ENCODE data around the gene LMAN1L.

The LMAN1L gene

DNA sequence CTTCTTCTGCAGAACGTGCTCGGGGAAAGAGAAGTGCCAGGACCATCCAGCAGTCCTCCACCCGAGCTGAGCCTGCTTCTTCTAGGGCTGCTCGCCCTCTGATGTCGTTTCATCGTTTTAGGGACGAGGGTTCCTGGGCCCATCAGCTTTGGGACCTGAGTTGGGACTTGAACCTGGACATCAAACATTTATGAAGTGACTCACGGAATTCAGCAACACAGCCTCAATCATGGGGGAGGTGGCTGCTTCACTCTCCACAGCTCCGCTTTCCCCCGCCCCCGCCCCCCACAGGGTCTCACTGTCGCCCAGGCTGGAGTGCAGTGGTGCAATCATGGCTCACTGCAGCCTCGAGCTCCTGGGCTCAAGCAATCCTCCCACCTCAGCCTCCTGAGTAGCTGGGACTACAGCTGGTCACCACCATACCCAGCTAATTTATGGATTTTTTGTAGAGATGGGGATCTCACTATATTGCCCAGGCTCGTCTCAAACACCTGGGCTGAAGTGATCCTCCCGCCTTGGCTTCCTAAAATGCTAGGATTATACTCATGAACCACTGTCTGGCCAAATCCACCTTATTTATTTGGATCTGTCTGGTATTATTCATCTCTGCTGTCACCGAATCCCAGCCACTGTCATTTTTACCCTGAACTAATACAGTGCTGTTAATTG lies 61.3 kb downstream of the LMAN1L start:
- no peaks in the 10 kb centered on the region for H3K9me3 ChIP-seq
- DNase-seq, result peak; percentile 32
- TF ChIP-seq, protein P1, sequence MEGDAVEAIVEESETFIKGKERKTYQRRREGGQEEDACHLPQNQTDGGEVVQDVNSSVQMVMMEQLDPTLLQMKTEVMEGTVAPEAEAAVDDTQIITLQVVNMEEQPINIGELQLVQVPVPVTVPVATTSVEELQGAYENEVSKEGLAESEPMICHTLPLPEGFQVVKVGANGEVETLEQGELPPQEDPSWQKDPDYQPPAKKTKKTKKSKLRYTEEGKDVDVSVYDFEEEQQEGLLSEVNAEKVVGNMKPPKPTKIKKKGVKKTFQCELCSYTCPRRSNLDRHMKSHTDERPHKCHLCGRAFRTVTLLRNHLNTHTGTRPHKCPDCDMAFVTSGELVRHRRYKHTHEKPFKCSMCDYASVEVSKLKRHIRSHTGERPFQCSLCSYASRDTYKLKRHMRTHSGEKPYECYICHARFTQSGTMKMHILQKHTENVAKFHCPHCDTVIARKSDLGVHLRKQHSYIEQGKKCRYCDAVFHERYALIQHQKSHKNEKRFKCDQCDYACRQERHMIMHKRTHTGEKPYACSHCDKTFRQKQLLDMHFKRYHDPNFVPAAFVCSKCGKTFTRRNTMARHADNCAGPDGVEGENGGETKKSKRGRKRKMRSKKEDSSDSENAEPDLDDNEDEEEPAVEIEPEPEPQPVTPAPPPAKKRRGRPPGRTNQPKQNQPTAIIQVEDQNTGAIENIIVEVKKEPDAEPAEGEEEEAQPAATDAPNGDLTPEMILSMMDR (IDR thresholded peaks at IDR 0.05; ENCODE audit: low read depth, low read length), result no peak
- peaks cover 4% of the 10 kb centered on the region; the same call in 1 of the 2 replicates for H3K36me3 ChIP-seq
- peak overlapping the region; percentile 87 for H3K4me3 ChIP-seq (ENCODE audit: low read depth, low read length)
- no peaks in the 10 kb centered on the region for H3K27me3 ChIP-seq
- no peaks in the 10 kb centered on the region; the same call in 1 of the 2 replicates for H3K4me1 ChIP-seq
